ENCODE results near the gene CORT. TPM values are rescaled to one million over a fixed set of nuclear protein-coding genes. Genes with fewer than 3 reads are reported as not detected.

CORT gene
- total and polyA plus RNA-seq, 9 donors = 0.11 to 0.51 (median 0.42) TPM; not detected in 4

GRCh38 chr1:10467078-10467477 is 17.2 kb downstream of the CORT start:
- Histone ChIP-seq H3K4me3 (no peak overlapping the region), H3K27ac (no peak overlapping the region), H3K9me3 (no peaks in the 10 kb centered on the region), H3K27me3 (no peaks in the 10 kb centered on the region), H3K4me1 (ENCODE audit: insufficient read depth) (no peaks in the 10 kb centered on the region), H3K36me3 (no peaks in the 10 kb centered on the region)
- TF ChIP-seq POLR2A (IDR thresholded peaks at IDR 0.05) (no peak), CTCF (IDR thresholded peaks at IDR 0.05) (no peak), EP300 (IDR thresholded peaks at IDR 0.05) (no peak)
- no peak for DNase-seq
- intact Hi-C loops (cut with DNase I) = no loop called here
- WGBS, 3 donors = 90 to 97% (median 96%) methylated on average over 2 of the region's 2 CpGs

- intact Hi-C loops (cut with DNase I) = no loop called here
- H3K9me3 ChIP-seq = no peaks in the 10 kb centered on the region
- H3K27me3 ChIP-seq = no peaks in the 10 kb centered on the region
- H3K27ac ChIP-seq = no peak overlapping the region
- H3K4me1 ChIP-seq (ENCODE audit: insufficient read depth) = peaks cover 2% of the 10 kb centered on the region
- no peak overlapping the region for H3K4me3 ChIP-seq
- 91 to 96% (median 96%) methylated on average over 4 of the region's 4 CpGs for WGBS, 3 donors
- TF ChIP-seq CTCF (IDR thresholded peaks at IDR 0.05) (no peak), EP300 (IDR thresholded peaks at IDR 0.05) (no peak), POLR2A (IDR thresholded peaks at IDR 0.05) (no peak)
- no peaks in the 10 kb centered on the region for H3K36me3 ChIP-seq
- DNase-seq = no peak
Observed at GRCh38 chr1:10470043-10470442, 20.2 kb downstream of the CORT start.

GRCh38 chr1:10471411-10472219 is 21.8 kb downstream of the CORT start:
- intact Hi-C loops (cut with DNase I) = no loop called here
- Histone ChIP-seq H3K4me3 (peak overlapping the region; percentile 87), H3K36me3 (no peaks in the 10 kb centered on the region), H3K4me1 (ENCODE audit: insufficient read depth) (peaks cover 7% of the 10 kb centered on the region), H3K27ac (peak overlapping the region; percentile 50 to 58), H3K9me3 (no peaks in the 10 kb centered on the region), H3K27me3 (no peaks in the 10 kb centered on the region)
- peak in 1 of 5 donors; percentile 56 for DNase-seq
- WGBS, 3 donors = 5 to 6% (median 5%) methylated on average over 23 of the region's 23 CpGs
- TF ChIP-seq CTCF (IDR thresholded peaks at IDR 0.05) = no peak
- TF ChIP-seq POLR2A (IDR thresholded peaks at IDR 0.05) = no peak
- TF ChIP-seq EP300 (IDR thresholded peaks at IDR 0.05) = no peak

GRCh38 chr1:10472220-10473144 is 22.7 kb downstream of the CORT start, which contains the start of gene DFFA:
Gene DFFA, minus strand, starts transcription at chr1:10472529. Its CDS starts 71 bp downstream, at chr1:10472458.
- Histone ChIP-seq H3K4me1 (ENCODE audit: insufficient read depth) (peaks cover 7% of the 10 kb centered on the region), H3K27ac (peak within 1 kb of the TSS; percentile 50 to 58), H3K9me3 (no peaks in the 10 kb centered on the region), H3K36me3 (no peaks in the 10 kb centered on the region), H3K4me3 (peak within 1 kb of the TSS; percentile 87), H3K27me3 (no peaks in the 10 kb centered on the region)
- peak; percentile 89 to 93 (median 92) for DNase-seq
- 1 to 2% (median 1%) methylated on average over 53 to 59 of the region's 59 CpGs for WGBS, 3 donors
- TF ChIP-seq EP300 (IDR thresholded peaks at IDR 0.05) = no peak
- peak; percentile 33 for TF ChIP-seq POLR2A (IDR thresholded peaks at IDR 0.05)
- no peak for TF ChIP-seq CTCF (IDR thresholded peaks at IDR 0.05)
- intact Hi-C loops (cut with DNase I) = no loop called here
